ENCODE results near the gene PLSCR4.
"Not testable (repeated sequence)": the region's sequence is repeated elsewhere in the genome, so short reads cannot be mapped to it uniquely, and the experiment has no call there.

Gene PLSCR4

GRCh38 chr3:146247911-146248310 is 3.0 kb downstream of the PLSCR4 start:
- no peak for DNase-seq (ENCODE audit: low read depth in 2 of 2)

DNA sequence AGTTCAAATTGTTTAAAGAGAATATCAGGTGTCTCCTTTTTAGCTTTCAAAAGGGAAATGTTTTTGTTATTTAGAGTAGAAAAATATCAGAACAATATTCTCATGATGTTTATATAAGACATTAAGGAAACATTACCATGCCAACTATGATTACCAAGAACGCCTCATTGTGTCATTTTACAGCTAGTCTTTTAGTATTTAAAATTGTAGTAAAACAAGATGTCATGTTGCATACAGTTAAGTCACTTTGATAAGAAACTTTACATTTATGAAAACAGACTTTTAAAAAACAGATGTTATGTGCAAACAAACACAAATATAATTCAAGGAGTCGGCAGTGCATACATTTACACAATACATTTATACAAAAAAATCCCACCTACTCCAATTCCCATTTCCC is 4.4 kb downstream of the PLSCR4 start:
- no peak for DNase-seq (ENCODE audit: low read depth in 2 of 2)

- no peak for DNase-seq (ENCODE audit: low read depth in 2 of 2)
Measured at GRCh38 chr3:146243559-146243958, 7.3 kb downstream of the PLSCR4 start.

DNA sequence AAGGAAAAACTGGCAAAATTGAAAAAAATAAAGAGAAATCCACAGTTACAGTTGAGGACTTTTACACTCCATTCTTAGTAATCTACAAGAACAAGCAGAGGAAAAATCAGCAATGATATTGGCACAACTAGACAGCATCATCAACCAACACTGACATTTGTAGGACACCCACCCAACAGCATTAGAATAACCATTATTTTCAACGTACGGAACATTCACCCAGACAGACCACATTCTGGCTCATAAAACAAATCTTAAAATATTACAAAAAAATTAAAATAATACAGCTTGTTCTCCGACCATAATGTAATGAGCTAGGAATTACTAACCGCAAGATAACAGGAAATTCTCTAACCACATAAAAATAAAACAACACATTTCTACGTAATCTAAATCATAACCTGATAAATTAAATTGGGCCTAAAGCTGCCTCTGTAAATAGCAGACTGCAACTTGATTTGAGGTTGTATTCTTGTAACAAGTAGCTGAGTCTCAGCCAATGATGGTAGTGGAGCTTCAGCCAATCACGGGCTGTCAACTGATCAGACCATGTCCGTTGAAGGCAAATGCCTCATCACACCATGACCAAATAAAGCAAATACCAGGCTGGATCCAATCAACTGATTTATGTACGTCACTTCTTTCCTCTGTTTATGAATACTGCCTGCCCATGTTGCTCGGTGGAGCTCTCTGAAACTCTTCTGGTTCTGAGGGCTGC is 9.2 kb downstream of the PLSCR4 start:
- no peak for DNase-seq (ENCODE audit: low read depth in 2 of 2)

- no peak for DNase-seq (ENCODE audit: low read depth in 2 of 2)
Measured at GRCh38 chr3:146233487-146233886, 17.4 kb downstream of the PLSCR4 start.

GRCh38 chr3:146227486-146227885 is 23.4 kb downstream of the PLSCR4 start:
- DNase-seq (ENCODE audit: low read depth in 2 of 2) = no peak

- no peak for DNase-seq (ENCODE audit: low read depth in 2 of 2)
Measured at GRCh38 chr3:146226881-146227280, 24.0 kb downstream of the PLSCR4 start.

GRCh38 chr3:146225458-146225857 is 25.4 kb downstream of the PLSCR4 start:
- DNase-seq (ENCODE audit: low read depth in 2 of 2) = not testable (repeated sequence)

DNA sequence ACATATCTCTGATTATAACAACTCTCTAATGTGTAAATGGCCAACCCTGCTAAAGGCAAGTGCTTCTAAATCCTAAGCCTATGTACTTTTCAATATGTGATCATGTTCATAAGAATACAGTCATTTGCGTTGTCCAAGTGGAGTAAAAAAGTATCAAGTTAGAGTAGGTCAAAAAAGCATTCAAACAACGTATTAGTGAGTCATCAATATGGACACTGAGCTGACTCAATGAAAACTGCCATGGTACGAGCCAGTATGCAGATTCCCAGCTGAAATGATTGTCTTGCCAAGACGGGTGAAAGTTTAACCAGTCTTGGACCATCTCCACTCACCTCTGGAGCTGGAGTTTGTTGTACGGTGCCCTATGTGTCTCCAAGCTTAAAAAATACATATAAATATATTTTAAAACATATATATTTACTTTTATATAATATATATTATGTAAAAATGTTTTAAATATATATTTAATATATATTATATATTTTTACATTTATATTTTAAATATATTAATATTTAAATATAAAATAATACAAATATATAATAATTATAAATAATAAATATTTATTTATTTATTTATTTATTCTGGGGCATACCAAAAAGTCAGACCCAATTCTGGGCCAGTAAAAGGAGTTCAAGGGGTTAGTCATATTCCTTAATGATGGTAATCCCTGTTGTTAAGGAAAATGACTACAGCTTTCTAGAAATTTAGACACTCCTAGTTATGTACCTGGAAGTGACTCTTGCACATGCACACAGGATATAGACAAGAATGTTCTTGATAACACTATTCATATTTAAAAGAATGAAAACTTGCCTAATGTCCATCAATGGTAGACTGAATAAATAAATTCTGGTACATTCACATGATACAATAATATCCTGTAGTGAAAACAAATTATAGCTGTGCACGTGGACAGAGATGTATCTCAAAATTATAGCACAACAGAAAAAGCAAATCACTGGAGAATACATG is 27.2 kb downstream of the PLSCR4 start:
- no peak for DNase-seq (ENCODE audit: low read depth in 2 of 2)

DNA sequence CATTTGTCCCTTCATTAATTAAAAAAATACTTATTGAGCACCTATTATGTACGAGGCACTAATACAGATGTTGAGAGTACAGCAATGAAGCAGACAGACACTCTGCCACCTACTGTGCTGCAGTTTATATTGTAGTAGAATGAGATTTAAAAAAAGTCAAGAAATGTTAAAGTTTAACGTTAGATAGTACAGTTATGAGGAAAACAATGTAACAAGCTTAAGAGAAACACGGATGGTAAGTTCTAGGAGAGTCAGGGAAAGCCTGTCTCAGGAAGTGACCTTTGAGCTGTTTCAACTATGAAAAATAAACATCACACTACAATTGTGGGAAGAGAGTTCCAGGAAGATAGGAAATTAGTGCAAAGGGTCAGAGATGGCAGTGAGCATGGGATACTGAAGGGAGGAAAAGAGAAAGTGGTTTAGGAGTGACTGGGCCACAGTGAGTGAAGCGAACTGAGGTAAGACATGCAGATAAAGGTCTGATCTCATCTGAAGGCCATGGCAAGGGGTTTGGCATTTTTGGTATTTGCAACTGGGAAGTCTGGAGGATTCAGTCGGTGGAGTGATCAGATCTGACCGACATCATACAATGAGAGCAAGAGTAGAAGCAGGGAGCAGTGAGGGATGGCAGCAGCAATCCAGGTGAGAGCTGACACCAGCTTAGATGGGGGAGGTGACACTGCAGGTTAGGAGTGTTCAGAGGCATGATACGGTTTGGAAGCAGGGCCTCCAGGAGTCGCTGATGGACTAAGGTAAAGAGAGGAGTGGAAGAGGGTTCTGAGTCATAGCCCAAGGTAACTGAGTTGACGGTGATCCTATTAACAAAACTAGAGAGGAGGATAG is 28.5 kb downstream of the PLSCR4 start:
- DNase-seq (ENCODE audit: low read depth in 2 of 2) = no peak

- DNase-seq (ENCODE audit: low read depth in 2 of 2) = no peak
Measured at GRCh38 chr3:146221276-146221675, 29.6 kb downstream of the PLSCR4 start.

- DNase-seq (ENCODE audit: low read depth in 2 of 2) = peak in 1 of 2 donors; percentile 3
Measured at GRCh38 chr3:146218880-146219866, 31.7 kb downstream of the PLSCR4 start.

GRCh38 chr3:146217324-146217723 is 33.6 kb downstream of the PLSCR4 start:
- DNase-seq (ENCODE audit: low read depth in 2 of 2) = no peak

GRCh38 chr3:146214493-146214892 is 36.4 kb downstream of the PLSCR4 start:
- DNase-seq (ENCODE audit: low read depth in 2 of 2) = no peak

DNA sequence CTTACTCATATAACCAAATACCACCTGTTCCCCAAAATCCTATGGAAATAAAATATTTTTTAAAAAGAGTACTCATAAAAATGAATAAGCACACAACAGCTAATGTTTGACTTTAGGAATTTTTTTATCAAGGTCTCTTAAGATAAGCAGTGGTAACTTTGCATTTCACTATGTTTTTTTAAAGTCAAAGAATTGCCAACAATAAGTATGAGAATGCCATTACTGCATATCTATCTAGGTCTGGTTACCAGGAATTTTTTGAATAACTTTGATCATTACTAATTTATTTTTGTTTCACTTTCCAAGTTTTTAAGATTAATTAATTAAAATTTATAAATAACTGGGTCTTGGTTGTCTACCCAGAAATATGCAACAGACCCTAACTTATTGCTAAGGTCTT is 41.5 kb downstream of the PLSCR4 start:
- no peak for DNase-seq (ENCODE audit: low read depth in 2 of 2)

GRCh38 chr3:146203776-146204175 is 47.1 kb downstream of the PLSCR4 start:
- no peak for DNase-seq (ENCODE audit: low read depth in 2 of 2)

GRCh38 chr3:146200461-146201220 is 50.3 kb downstream of the PLSCR4 start:
- no peak for DNase-seq (ENCODE audit: low read depth in 2 of 2)

DNA sequence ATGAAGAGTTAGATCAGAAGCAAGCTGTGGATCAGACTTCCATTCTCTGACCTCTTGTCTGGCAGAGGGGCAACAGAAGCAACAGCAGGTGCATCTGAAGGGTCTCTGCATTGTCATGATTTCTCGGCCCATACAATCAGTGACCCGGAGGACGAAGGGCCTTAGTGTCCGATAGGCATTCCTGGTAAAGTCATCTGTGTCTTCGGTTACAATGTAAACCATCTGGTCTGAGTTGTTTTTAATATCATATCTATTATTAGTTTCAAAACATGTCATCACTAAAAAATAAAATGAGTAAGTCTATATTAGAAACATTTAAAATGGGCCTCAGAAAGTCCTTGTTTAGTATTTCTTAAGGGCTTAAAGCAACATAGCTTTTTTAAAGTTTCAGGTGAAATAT is 51.1 kb downstream of the PLSCR4 start:
- DNase-seq (ENCODE audit: low read depth in 2 of 2) = no peak

- DNase-seq (ENCODE audit: low read depth in 2 of 2) = no peak
Measured at GRCh38 chr3:146196789-146197188, 54.1 kb downstream of the PLSCR4 start.

DNA sequence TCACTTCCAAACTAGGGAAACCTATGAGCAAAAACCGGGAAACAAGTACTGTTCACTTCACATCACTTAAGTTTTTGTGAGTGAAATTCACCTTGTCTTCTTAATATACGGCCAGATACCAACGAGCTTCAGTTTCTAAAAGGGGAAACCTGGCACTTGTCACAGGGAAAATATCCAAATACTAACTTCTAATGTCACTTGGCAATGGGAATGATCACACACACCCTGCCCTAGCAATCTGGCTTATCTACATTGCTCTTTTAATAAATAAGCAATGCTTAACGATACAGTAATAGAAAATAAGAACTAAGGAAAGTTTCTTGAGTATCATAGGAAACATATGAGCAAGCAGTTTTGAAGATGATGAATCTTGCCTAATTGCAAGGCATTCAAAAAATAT is 55.3 kb downstream of the PLSCR4 start:
- DNase-seq (ENCODE audit: low read depth in 2 of 2) = no peak
